Nephron (organoid): ENCODE data around the gene ERP44.
"Not testable (repeated sequence)": the region's sequence is repeated elsewhere in the genome, so short reads cannot be mapped to it uniquely, and the experiment has no call there.

Experiments
- H3K27ac Mint-ChIP-seq, 3 experiments: 2 replicates each; pipeline ENCODE4 v1.8.0; 2020; ENCODE audit warnings: mixed read lengths in 3 of 3, mild to moderate bottlenecking in 2 of 3, moderate library complexity in 1 of 3
- H3K27me3 Mint-ChIP-seq: 2 replicates; pipeline ENCODE4 v1.8.0; 2021; ENCODE audit warnings: low read depth, mild to moderate bottlenecking, moderate library complexity, mixed read lengths
- H3K36me3 Mint-ChIP-seq: 2 replicates; pipeline ENCODE4 v1.8.0; 2020; ENCODE audit warnings: low read depth, mixed read lengths
- H3K4me1 Mint-ChIP-seq: 2 replicates; pipeline ENCODE4 v1.8.0; 2020; ENCODE audit warnings: mixed read lengths
- H3K4me3 Mint-ChIP-seq, 3 experiments: 2 replicates each; pipeline ENCODE4 v1.8.0; 2020; ENCODE audit warnings: mild to moderate bottlenecking in 3 of 3, mixed read lengths in 3 of 3, moderate library complexity in 2 of 3
- H3K9me3 Mint-ChIP-seq: 2 replicates; pipeline ENCODE4 v1.8.0; 2020; ENCODE audit warnings: mixed read lengths
- TF ChIP-seq, protein P1 (sequence below), 3 experiments: fragments of 200-600 bp; sonication (generic); IDR thresholded peaks; one replicate each; pipeline ENCODE4 v1.5.0; 2021; ENCODE audit warnings: antibody characterized with exemption in 3 of 3; ENCODE audit not compliant: unreplicated experiment in 3 of 3

The ERP44 gene

GRCh38 chr9:100096378-100096916, 2.4 kb downstream of the ERP44 start:
- peaks cover 23% of the 10 kb centered on the region for H3K4me1 Mint-ChIP-seq
- no peaks in the 10 kb centered on the region for H3K27me3 Mint-ChIP-seq
- TF ChIP-seq, protein P1, sequence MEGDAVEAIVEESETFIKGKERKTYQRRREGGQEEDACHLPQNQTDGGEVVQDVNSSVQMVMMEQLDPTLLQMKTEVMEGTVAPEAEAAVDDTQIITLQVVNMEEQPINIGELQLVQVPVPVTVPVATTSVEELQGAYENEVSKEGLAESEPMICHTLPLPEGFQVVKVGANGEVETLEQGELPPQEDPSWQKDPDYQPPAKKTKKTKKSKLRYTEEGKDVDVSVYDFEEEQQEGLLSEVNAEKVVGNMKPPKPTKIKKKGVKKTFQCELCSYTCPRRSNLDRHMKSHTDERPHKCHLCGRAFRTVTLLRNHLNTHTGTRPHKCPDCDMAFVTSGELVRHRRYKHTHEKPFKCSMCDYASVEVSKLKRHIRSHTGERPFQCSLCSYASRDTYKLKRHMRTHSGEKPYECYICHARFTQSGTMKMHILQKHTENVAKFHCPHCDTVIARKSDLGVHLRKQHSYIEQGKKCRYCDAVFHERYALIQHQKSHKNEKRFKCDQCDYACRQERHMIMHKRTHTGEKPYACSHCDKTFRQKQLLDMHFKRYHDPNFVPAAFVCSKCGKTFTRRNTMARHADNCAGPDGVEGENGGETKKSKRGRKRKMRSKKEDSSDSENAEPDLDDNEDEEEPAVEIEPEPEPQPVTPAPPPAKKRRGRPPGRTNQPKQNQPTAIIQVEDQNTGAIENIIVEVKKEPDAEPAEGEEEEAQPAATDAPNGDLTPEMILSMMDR (IDR thresholded peaks at IDR 0.05; ENCODE audit: unreplicated experiment in 3 of 3): no peak
- H3K4me3 Mint-ChIP-seq: peak overlapping the region; percentile 70 to 80 (median 76)
- peaks cover 2% of the 10 kb centered on the region for H3K36me3 Mint-ChIP-seq
- H3K9me3 Mint-ChIP-seq: no peaks in the 10 kb centered on the region
- peak overlapping the region; percentile 14 to 49 (median 40) for H3K27ac Mint-ChIP-seq

- H3K4me3 Mint-ChIP-seq, H3K36me3 Mint-ChIP-seq, H3K27me3 Mint-ChIP-seq, H3K27ac Mint-ChIP-seq, H3K9me3 Mint-ChIP-seq: not testable (repeated sequence)
- H3K4me1 Mint-ChIP-seq: peaks cover 16% of the 10 kb centered on the region
These were observed 4.4 kb downstream of the ERP44 start for GRCh38 chr9:100094411-100094810.

DNA sequence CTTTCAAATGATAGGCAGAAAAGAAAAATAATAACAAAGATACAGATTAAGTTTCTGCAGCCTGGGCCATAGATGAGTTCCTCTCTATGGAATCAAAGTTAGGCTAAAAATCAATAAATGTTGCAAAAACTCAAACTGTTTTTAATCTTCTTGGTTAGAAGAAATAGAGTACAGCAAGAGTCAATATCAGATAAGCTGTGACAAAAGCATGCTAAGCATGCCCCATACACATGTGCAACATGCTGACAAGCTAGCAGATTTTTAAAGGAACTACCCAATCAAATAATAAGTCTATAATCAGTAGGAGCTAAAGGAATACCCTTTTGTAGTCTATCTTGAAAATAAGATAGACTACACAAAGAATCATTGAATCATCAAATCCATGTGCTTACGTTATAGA, 6.7 kb downstream of the ERP44 start:
- H3K36me3 Mint-ChIP-seq: no peaks in the 10 kb centered on the region
- TF ChIP-seq, protein P1 (IDR thresholded peaks at IDR 0.05; ENCODE audit: unreplicated experiment in 3 of 3): no peak
- peaks cover 10% of the 10 kb centered on the region for H3K4me1 Mint-ChIP-seq

DNA sequence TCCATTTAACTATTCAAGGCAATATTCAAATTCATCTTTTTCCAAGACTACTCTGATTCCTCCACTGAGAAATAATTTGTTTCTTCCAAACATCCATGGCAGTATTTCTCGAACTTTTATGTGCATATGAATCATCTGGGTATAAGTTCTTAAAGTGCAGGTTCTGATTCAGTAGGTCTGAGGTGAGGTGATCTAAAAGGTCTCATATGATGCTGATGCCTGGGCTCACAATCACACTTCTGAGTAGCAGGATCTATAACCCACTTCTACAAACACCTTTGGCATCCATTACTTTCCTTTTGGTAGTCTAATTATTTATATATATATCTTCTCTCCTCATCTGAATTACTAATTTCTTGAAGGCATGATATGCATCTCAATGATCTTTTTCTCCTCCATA, 7.2 kb downstream of the ERP44 start:
- TF ChIP-seq, protein P1 (IDR thresholded peaks at IDR 0.05; ENCODE audit: unreplicated experiment in 3 of 3): no peak
- H3K9me3 Mint-ChIP-seq: no peaks in the 10 kb centered on the region
- no peak overlapping the region for H3K4me3 Mint-ChIP-seq
- no peaks in the 10 kb centered on the region for H3K36me3 Mint-ChIP-seq
- no peak overlapping the region for H3K27ac Mint-ChIP-seq
- peaks cover 8% of the 10 kb centered on the region for H3K4me1 Mint-ChIP-seq
- no peaks in the 10 kb centered on the region for H3K27me3 Mint-ChIP-seq

More for the DNA sequence above, 6.7 kb downstream of the ERP44 start:
- Mint-ChIP-seq H3K27ac (no peak overlapping the region), H3K27me3 (no peaks in the 10 kb centered on the region), H3K9me3 (no peaks in the 10 kb centered on the region), H3K4me3 (no peak overlapping the region)

- no peaks in the 10 kb centered on the region for H3K9me3 Mint-ChIP-seq
- TF ChIP-seq, protein P1 (IDR thresholded peaks at IDR 0.05; ENCODE audit: unreplicated experiment in 3 of 3): no peak
- no peaks in the 10 kb centered on the region for H3K27me3 Mint-ChIP-seq
- no peaks in the 10 kb centered on the region for H3K36me3 Mint-ChIP-seq
- no peak overlapping the region for H3K27ac Mint-ChIP-seq
- peaks cover 1% of the 10 kb centered on the region for H3K4me1 Mint-ChIP-seq
- no peak overlapping the region for H3K4me3 Mint-ChIP-seq
These were observed 7.9 kb downstream of the ERP44 start for GRCh38 chr9:100090880-100091279.

DNA sequence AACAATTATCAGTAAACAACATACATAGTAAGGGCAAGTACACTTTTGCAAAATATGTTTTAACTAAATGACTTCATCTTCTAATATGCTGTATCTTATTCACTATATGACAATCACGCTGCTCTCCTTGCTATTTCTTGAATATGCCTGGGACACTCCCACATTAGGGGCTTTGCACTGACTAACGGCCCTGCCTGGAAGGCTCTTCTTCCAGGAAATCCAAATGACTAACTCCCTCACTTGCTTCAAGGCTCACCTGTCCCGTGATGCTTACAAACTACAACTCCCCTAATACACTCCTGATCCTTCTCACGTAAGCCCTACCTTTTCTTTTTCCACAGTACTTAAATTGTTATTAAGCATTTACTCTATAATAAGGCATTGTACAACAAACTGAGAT, 10.6 kb downstream of the ERP44 start:
- H3K27ac Mint-ChIP-seq: no peak overlapping the region
- peaks cover 19% of the 10 kb centered on the region for H3K4me1 Mint-ChIP-seq
- no peak overlapping the region for H3K4me3 Mint-ChIP-seq
- H3K9me3 Mint-ChIP-seq: no peaks in the 10 kb centered on the region
- no peaks in the 10 kb centered on the region for H3K36me3 Mint-ChIP-seq
- no peaks in the 10 kb centered on the region for H3K27me3 Mint-ChIP-seq
- TF ChIP-seq, protein P1 (IDR thresholded peaks at IDR 0.05; ENCODE audit: unreplicated experiment in 3 of 3): no peak
